Glomerular visceral epithelial cell (primary cell): Measurements from ENCODE around the gene NLK.
A peak's percentile ranks its signal among the peaks of the same experiment; 100 is the strongest.
"Not testable (repeated sequence)": the region's sequence is repeated elsewhere in the genome, so short reads cannot be mapped to it uniquely, and the experiment has no call there.

Experiments used
- DNase-seq: peaks from one replicate; pipeline ENCODE4 v3.0.0-alpha.2; 2016; ENCODE audit errors: extremely low spot score

NLK gene

DNA sequence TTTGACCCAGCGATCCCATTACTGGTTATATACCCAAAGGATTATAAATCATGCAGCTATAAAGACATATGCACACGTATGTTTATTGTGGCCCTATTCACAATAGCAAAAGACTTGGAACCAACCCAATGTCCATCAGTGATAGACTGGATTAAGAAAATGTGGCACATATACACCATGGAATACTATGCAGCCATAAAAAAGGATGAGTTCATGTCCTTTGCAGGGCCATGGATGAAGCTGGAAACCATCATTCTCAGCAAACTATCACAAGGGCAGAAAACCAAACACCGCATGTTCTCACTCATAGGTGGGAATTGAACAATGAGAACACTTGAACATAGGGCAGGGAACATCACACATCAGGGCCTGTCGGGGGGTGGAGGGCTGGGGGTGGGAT lies 112.9 kb downstream of the NLK start:
- not testable (repeated sequence) for DNase-seq

DNA sequence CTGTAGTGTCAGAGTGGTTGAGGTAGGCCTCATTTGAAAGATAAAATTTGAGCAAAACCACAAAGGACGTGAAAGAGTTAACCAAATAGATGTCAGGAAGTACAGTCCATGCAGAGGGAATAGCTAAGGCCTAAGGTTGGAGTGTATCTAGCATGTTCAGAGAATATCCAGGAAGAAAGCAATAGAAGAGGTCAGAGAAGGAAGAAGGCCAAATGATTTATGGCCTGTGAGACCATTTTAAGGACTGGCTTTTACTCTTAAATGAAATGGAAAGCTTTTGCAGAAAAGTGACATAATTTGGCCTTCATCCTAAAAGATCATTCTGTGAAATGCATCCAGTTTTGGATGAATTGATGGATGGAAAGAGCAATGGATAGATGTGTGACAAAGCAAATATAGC lies 116.5 kb downstream of the NLK start:
- no peak for DNase-seq

DNA sequence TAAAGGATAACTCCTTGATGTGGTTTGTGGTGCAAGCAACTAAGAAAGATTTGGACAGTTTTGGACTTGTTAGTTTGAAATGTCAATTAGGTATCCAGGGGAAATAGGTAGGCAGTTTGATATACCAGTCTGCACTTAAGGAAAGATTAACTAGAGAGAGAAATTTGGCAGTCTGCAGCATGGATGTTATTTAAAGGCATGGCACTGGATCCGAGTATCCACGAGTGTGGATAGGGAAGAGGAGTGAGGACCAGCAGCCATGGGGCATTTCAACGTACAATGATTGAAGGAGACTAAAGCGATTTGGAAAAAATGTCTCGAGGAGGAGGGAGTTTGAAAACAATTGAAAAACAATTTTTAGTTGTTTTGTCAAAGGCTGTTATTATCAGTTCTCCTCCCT lies 117.4 kb downstream of the NLK start:
- DNase-seq: no peak

DNA sequence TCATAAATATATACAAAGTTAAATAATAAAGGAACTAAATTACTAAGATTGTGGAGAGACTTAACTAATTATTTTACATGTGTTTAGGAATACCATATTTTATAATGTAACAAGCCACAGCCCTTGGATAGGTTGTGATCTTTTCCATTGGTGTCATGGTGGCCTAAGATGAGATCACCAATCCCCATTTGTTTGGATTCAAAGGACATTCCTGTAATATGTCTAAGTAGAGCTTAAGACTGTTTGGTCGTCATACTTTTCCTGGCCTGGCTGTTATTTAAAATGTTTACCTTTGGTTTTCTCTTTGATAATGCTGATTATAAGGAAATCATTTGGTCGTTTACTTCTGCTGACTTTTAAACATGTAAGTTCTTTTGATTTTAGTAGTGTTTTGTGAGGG lies 118.1 kb downstream of the NLK start:
- no peak for DNase-seq

DNA sequence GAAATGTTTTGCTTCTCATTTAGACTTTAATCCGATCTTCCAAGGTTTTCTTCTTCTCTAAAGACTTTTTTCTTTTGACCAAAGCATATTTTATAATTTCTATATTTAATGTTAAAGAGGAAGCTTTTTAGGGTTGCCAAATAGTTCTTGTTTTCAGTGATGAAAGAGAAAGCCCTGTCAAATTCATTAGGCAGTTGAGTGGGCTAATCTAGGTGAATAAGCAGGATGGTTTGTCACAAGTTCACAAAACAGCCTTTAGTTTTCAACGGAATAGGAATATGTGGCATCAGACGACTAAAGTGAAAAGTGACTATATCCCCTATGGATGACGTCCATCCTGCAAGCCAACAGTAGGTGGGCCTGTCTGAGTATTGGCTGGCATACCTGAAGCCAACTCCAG lies 118.8 kb downstream of the NLK start:
- DNase-seq: no peak

DNA sequence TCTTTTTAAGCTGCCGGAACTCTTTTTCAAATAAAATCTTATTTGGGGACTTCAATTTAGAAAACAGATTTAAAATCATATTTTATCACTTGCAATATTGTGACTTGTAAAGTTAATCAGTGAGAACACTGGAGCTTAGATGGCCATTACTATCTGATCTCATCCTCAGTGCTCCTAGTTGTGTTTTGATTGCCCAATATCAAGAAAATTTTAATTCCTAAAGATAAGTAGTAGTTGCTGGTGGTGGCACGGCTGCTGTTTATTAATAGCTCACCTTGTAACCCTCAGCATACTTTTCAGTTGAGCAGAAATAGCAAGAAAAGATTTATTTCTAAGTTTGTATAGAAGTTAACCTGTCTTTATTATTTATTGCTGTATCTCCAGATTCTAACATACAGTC lies 124.0 kb downstream of the NLK start:
- DNase-seq: no peak

DNA sequence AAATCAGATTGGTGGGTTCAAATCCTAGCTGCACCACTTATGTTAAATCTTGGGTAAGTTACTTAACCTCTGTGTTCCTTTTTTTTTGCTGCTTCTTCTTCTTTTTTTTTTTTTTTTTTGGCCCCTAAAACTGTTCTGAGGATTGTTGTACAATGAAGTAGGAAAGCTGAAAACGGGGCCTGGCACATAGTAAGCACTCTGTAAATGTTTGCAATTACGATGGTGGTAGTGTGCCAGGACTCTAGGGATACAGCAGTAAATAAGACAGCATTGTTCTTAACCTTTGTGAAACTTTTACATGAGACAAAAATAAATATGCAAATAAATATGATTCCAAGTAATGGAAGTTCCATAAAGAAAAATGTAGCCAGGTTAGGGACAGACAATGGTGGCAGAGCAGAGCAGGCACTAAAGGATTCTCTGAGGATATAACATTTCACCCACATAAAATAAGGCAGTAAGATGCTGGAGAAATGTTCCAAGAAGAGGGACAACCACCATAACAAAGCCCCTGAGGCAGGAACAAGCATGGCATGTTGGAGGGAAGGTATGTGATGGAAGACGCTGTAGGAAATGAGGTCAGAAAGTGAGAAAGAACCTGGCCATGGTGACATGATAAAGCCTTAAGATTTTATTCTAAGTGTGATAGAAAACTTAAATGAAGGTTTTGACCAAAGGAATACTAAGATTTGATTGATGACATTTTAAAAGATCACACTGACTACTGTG lies 127.3 kb downstream of the NLK start:
- no peak for DNase-seq

DNA sequence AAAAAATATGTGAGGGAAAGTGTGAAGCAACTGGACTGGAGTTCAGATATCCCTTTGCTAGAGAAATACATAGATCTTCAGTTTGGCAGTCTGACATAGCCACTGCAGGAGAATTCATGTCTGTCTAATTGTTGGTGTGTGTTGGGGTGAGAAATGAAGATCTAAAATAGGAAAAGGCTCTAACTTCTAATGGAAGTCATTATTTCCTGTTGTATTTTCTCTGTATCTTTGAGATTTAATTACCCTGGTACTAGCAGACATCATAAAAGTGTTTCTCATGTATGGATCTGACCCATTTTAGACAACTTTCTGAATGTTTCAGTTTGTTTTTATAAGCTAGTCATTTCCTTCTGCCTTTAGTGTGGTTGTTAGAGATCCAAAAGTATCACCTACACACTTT lies 128.3 kb downstream of the NLK start:
- DNase-seq: no peak

DNA sequence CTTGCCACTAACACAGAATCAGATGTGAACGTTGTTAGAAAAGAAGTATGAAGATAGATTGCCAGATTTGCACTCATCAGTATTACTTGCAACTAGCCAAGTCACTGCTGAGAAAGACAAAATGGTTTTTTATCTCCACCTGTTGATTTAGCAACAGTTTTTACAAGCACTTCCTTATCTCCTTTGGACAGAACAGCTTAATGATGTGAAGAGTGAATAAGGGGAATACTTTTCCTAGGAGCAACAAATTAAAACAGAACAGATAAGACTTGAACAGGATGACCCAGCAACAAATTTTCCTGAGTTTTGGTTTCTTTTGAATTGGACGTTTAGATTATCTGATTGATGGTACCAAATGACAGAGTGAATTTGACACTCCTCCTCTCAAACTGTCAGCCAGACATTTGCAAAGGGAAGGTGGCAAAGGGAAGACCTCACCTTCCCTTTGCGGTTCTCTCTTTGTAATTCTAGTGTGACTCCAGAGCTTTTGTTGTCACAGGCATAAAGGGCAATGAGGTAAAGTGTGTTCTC lies 130.6 kb downstream of the NLK start:
- DNase-seq: no peak

DNA sequence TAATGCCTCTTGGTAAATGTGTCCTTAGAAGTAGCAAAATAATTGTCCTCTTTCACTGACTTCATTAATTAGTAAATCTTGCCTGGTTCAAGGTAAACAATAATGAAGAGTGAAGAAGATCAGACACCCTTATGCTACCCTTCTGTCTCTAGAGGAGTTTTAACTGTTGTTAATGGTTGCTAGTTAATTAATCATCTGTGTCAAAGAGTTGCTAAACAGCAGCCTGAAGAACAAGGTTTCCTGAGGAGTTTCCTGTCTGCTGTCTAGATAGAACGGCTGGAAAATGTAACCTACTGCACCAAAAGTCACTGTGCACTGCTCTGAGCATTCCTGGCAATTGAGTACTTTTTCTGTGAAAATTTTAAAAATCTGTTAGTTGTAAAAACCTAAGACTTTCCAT lies 131.3 kb downstream of the NLK start:
- DNase-seq: no peak

DNA sequence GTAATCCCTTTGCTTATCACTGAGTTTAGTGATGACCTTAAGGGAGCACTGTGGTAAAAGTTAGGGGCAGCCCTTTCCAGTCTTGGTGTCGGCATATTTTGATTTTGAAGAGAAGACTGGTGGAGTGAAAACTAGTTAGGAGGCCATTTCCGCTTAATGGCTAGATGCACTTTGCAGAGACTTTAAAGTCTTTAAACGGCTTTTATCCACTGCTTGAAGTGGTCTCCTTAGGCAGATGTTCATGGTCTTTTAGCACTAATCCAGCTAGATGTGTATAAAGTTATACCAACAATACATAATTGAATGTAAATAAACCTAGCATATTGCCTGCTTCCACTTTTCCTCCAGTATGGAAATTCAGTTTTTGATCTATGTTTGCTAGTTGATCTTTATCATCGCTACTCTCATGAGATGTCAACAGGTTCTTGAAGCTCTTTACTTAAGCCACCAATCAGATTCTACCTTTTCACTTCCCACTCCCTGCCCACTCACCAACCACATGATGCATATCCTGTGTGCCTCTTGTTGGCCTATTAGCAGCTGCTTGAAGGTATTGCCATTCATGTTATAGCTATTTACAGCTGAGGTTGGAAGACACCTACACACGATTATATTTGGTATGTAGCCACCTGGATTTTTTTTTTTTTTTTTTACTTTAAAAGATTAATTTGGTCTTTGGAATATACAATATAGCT lies 132.0 kb downstream of the NLK start:
- DNase-seq: no peak

DNA sequence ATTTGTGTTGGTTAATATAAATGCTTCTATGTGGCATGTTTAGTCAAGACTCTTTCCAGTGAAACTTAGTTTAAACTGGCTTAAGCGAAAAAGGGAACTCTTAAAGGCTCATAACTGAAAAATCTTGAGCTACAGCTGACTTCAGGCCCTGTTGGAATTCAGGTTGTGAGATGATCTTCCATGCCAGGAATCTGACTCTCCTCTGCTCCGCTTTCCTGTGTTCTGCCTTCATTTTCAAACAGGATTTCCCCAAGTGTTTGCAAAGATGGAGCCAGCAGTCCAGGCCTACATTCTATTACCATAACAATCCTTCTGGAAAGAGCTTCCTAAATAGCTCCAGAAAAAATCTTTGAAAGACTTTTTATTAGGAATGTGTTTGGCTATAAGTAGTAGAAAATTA lies 134.9 kb downstream of the NLK start:
- no peak for DNase-seq

DNA sequence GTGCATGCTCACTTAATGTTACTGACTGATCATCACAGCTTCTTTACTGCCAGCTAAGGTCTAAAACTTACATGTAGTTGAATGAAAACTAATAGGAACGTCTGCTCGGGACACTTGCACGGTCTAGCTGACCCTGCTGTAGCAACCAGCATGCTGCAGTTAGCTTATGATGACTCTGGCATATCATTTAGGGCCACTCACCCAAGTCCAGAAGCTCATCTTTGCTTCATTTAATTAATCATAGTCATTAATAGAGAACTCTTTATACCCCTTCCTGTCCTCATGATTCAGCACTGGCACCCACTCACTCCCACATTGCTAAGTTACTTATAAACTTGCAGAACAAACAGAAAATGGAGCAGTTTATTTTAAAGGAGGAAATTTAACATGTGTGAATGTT lies 136.3 kb downstream of the NLK start:
- peak; percentile 12 for DNase-seq

DNA sequence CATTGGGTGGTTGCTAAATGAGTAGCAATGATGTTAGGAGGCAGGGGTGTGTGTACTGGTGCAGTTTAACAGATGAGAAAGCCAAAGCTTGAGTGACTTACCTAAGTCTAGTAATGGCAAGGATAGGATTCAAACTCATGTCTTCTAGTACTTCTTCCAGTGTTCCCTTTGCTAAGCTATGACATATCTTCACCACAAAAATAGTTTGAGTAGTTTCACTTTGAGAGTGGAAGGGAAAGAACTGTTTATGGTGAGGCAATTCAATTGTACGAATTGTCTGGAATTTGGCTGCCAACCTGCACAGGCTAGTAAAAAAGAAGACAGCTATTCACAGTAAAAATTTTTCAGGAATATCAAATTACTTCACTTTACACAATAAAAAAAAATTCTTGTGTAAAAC lies 138.0 kb downstream of the NLK start:
- DNase-seq: no peak

DNA sequence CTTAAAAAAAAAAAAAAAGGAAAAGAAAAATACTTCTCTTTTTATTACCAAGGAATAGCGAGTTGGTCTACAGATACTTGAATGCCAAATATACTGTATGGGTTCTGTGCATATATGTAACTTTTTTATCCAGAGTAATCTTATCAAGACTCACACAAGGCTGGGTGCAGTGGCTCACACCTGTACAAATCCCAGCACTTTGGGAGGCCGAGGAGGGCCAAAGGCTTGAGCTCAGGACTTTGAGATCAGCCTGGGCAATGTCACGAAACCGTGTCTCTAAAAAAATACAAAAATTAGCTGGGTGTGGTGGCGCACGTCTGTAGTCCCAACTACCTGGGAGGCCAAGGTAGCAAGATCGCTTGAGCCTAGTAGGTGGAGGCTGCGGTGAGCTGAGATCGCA lies 139.1 kb downstream of the NLK start:
- no peak for DNase-seq

DNA sequence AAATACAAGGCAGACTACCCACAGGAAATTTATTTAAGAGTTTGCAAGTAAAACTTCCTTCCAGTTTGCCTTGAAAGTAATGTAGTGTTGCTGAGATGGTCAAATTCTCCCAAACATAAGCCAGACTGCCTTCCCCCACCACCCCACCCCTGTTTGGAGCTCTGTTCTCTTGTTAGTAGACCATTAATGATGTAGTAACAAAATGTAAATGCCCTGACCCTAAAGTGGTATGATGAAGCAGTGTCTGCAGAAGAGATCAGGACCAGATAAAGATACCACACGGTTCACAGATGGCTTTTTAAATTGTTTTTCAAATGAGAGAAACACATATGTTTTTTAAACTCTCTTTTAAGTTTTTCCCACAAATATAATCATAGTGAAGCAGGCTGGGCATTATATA lies 140.1 kb downstream of the NLK start:
- DNase-seq: no peak

DNA sequence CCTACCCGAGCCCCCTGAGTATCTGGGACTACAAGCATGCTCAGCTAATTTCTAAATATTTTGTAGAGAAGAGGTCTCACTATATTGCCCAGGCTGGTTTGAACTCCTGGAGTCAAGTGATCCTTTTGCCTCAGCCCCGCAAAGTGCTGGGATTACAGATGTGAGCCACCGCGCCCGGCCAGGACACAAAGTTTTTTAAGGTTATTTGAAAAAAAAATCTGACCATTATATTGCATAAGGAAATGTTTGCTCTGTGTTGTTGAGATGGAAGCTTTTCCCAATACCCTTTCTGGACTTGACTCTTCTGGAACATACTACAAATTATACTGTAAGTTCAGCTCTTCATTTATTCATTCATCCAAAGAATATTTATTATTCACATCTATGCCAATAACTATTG lies 143.2 kb downstream of the NLK start:
- DNase-seq: no peak

DNA sequence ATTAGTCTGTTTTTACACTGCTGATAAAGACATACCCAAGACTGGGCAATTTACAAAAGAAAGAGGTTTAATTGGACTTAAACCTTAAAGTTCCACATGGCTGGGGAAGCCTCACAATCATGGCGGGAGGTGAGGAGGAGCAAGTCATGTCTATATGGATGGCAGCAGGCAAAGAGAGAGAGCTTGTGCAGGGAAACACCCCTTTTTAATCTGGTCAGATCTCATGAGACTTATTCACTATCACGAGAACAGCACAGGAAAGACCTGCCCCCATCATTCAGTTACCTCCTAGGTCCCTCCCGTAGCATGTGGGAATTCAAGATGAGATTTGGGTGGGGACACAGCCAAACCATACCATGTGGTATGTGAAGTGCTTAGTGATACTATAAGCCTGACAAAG lies 144.0 kb downstream of the NLK start:
- not testable (repeated sequence) for DNase-seq

DNA sequence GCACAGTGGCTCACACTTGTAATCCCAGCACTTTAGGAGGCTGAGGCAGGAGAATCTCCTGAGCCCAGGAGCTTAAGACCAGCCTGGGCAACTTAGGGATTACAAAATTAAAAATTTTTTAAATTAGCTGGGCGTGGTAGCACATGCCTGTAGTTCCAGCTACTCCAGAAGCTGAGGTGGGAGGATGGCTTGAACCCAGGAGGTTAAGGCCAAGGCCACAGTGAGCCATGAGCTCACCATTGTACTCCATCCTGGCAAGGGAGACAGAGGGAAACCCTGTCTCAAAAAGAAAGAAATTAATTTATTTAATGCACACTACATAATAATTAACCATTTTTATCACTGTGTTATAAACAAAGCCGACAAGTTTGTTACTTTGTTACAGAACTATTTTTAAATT lies 145.5 kb downstream of the NLK start:
- no peak for DNase-seq

DNA sequence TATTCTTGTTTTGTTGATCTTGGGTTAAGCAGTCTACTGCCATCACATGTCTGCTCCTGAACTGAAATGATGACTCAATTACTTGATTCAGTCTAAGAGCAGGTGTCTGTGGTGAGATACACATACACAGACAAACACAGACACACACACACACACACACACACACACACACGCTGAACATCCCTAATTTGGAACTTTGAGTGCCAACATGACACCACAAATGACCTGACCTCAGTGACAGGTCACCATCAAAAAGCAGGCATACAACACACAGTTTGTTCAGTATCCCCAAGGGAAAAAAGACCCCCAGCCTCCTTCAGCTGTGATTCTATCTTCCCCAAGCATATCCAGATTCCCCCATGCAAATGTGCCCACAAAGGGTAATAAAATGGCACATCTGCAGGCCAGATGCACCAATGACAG lies 146.4 kb downstream of the NLK start:
- no peak for DNase-seq

DNA sequence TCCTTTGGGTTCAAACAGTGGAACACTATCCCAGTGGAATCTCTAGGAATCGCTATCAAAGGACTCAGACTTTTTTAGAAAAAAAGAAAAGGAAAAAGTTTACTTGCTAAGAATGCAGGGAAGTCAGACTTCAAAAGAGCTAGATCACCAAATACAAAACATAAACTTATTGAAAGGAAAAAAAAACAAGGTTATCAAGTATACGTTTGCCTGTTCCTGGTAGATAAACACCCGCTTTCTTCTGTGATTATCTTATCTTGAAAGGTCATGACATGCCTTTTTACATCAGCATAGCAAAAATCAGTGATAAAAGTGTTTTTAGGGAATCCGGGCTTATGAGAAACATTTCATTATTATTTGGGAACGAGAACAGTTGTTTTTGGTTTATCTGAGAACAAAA lies 147.2 kb downstream of the NLK start:
- no peak for DNase-seq

DNA sequence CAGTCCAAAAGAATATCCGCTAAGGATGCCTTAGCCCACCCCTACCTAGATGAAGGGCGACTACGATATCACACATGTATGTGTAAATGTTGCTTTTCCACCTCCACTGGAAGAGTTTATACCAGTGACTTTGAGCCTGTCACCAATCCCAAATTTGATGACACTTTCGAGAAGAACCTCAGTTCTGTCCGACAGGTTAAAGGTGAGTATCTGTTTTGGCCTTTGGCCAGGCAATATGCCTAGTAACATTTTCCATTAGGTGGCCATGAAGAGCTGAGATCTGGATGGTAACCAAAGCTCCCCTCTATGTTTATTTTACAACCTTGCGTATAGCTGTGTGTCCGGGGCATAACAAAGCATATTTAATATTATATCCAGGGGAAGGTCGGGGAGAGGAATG lies 148.5 kb downstream of the NLK start:
- DNase-seq: no peak

DNA sequence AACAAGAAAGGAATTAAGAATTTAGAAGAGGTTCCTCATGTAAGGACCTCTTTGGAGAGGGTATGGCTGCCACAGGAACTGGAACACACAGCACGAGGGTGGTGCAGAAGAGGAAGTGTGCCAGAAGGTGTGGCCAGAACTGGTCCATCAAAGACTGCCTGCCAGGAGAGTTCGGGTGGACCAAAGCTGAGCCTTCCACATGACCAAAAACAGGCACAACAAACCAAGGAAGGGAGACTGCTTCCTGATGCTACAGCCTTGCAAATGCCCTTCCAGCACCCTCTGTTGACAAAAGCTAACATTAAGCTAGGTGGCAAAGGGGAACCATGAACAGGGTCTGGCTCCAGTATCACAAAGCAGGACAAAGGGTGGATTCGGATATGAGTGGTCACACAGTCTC lies 150.8 kb downstream of the NLK start:
- DNase-seq: no peak

DNA sequence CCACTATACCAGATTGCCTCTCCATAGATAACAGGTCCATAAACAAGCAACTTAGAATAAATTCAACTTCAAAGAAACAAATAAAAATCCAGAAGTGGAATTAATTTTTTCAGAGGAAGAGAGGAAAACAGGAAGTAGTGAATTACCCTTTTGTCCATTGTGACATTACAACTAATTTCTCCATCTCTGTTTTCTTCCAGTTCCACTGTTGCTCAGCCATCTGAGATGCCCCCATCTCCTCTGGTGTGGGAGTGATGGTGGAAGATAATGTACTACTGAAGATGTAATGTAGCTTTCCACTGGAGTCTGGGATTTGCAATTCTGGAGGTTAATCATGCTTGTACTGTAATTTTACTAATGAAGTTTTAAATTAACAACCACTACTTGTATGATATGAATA lies 151.9 kb downstream of the NLK start:
- no peak for DNase-seq
